Breast epithelium (tissue), 3 donors: Measurements from ENCODE around the gene ERGIC1.

Source experiments
- POLR2A ChIP-seq: fragments of 450-650 bp; IDR thresholded peaks from one replicate; pipeline ENCODE4 v1.6.1; 2016; ENCODE audit warnings: antibody characterized with exemption, mild to moderate bottlenecking, moderate library complexity
- POLR2AphosphoS5 ChIP-seq, 3 donors: sonication (generic); formaldehyde crosslinking; IDR thresholded peaks; one replicate each; pipeline ENCODE4 v1.6.1; 2017; ENCODE audit warnings: antibody characterized with exemption in 3 of 3
- TF ChIP-seq, protein P1 (sequence below), 3 donors: fragments of 450-650 bp; IDR thresholded peaks; one replicate each; pipeline ENCODE4 v1.5.1; 2016 to 2017; ENCODE audit warnings: antibody characterized with exemption in 3 of 3, mild to moderate bottlenecking in 3 of 3, moderate library complexity in 3 of 3

DNA sequence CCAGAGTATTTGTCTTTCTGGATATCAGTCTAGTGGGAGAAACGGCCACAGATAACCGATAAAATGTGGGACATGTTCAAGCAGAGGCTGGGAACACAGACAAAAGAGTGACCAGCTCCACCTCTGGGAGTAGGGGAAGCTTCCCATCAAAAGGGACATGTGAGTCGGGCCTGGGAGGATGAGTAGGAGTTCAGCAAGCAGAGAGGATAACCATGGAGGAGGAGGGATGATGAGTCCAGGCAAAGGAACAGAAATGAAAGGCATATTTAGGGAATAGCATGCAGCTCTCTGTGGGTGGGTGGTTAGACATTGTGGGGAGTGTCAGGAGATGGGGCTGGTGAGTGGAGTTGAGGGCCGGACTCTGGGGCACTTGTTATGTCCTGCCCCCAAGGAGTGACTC is 61.5 kb downstream of the ERGIC1 start:
- TF ChIP-seq, protein P1, sequence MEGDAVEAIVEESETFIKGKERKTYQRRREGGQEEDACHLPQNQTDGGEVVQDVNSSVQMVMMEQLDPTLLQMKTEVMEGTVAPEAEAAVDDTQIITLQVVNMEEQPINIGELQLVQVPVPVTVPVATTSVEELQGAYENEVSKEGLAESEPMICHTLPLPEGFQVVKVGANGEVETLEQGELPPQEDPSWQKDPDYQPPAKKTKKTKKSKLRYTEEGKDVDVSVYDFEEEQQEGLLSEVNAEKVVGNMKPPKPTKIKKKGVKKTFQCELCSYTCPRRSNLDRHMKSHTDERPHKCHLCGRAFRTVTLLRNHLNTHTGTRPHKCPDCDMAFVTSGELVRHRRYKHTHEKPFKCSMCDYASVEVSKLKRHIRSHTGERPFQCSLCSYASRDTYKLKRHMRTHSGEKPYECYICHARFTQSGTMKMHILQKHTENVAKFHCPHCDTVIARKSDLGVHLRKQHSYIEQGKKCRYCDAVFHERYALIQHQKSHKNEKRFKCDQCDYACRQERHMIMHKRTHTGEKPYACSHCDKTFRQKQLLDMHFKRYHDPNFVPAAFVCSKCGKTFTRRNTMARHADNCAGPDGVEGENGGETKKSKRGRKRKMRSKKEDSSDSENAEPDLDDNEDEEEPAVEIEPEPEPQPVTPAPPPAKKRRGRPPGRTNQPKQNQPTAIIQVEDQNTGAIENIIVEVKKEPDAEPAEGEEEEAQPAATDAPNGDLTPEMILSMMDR (IDR thresholded peaks at IDR 0.05) = no peak
- TF ChIP-seq POLR2AphosphoS5 (IDR thresholded peaks at IDR 0.05) (no peak), POLR2A (no peak)
